ENCODE measurements around the gene OR8H1. TPM values are rescaled to one million over a fixed set of nuclear protein-coding genes. Genes with fewer than 3 reads are reported as not detected.

OR8H1 gene, protein sequence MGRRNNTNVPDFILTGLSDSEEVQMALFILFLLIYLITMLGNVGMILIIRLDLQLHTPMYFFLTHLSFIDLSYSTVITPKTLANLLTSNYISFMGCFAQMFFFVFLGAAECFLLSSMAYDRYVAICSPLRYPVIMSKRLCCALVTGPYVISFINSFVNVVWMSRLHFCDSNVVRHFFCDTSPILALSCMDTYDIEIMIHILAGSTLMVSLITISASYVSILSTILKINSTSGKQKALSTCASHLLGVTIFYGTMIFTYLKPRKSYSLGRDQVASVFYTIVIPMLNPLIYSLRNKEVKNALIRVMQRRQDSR
- total RNA-seq (not detected), polyA plus RNA-seq (not detected)
- long read RNA-seq, donor 1, result 0 reads
- long read RNA-seq, donor 2, result 0 reads
- long read RNA-seq, donor 3, result 0 reads
- long read RNA-seq, donor 4, result 0 reads

DNA sequence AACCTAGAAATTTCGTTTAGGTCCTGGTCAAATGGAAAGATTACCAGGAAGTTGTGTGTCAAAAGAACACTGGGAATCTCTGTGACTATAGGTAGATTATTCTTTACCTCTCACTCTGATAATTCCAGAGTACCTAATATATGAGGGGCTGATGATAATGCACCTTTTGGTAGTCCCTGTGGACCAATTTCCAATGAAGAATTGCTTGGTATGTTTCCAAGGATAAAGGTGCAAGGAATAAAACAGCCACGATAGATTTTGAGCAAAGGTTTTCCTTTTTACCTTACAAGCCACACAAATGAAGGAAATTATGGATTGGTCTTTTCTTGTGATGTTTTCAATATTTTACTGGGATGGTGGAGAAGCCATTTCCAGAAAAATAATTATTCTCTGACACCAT lies at the start of gene OR8H1:
Gene OR8H1 (minus strand): TSS at position 101 of the 400 bp plus-strand sequence. CDS start 1,192 bp downstream, outside the sequence.
- intact Hi-C loops (cut with DNase I), result no loop called here
- H3K9me3 ChIP-seq (ENCODE audit: control insufficient read depth, low read length), result no peaks in the 10 kb centered on the region
- no peaks in the 10 kb centered on the region for H3K27me3 ChIP-seq (ENCODE audit: control insufficient read depth, insufficient read depth)
- no peaks in the 10 kb centered on the region for H3K4me1 ChIP-seq (ENCODE audit: control insufficient read depth, insufficient read depth, low read length)
- DNase-seq (no peak), ATAC-seq (no peak)
- WGBS, result 58% methylated on average over 2 of the region's 2 CpGs
- H3K4me3 ChIP-seq (ENCODE audit: low read length), result no peak within 1 kb of the TSS
- H3K27ac ChIP-seq (ENCODE audit: low read length), result no peak within 1 kb of the TSS

DNA sequence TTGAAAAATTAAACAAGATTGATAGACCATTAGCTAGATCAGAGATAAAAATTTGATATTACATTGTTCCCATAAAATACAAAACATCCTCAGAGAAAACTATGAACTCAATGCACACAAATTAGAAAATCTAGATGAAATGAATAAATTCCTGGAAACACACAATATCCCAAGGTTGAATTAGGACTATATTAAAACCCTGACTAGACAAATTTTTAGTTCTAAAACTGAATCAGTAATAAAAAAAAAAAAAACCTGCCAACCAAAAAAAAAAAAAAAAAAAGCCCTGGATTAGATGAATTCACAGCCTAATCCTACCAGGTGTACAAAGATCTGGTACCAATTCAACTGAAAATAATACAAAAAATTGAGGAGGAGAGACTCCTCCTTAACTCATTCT lies 48.2 kb upstream of the OR8H1 start:
- Histone ChIP-seq H3K9me3 (ENCODE audit: control insufficient read depth, low read length) (no peaks in the 10 kb centered on the region), H3K4me3 (ENCODE audit: low read length) (no peak overlapping the region), H3K27me3 (ENCODE audit: control insufficient read depth, insufficient read depth) (no peaks in the 10 kb centered on the region), H3K4me1 (ENCODE audit: control insufficient read depth, insufficient read depth, low read length) (no peaks in the 10 kb centered on the region), H3K27ac (ENCODE audit: low read length) (no peak overlapping the region)
- no peak for DNase-seq
- no peak for ATAC-seq
- intact Hi-C loops (cut with DNase I), result no loop called here

DNA sequence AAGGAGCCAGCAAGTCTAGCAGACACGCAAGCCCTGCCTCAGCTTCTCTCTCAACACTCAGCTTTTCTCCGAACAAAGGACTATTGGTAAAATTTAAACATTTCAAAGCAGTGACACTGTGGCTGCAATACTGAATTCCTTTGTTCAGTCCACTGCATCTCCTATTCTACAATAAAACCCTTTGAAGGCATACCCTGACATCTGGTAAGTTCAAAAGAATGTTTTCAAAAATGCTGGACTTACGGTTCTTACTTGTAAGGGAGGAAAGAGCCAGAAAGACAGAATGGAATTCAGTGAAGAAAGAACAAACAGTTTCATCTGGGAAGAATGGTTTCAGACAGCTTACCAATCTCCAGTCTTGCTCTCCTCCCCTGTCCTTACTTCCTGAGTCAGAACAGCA lies 41.1 kb upstream of the OR8H1 start:
- Histone ChIP-seq H3K4me3 (ENCODE audit: low read length) (no peak overlapping the region), H3K27ac (ENCODE audit: low read length) (no peak overlapping the region), H3K27me3 (ENCODE audit: control insufficient read depth, insufficient read depth) (no peaks in the 10 kb centered on the region), H3K4me1 (ENCODE audit: control insufficient read depth, insufficient read depth, low read length) (no peaks in the 10 kb centered on the region), H3K9me3 (ENCODE audit: control insufficient read depth, low read length) (no peaks in the 10 kb centered on the region)
- intact Hi-C loops (cut with DNase I), result no loop called here
- WGBS, result 47% methylated on average over 3 of the region's 3 CpGs
- ATAC-seq (no peak), DNase-seq (no peak)

DNA sequence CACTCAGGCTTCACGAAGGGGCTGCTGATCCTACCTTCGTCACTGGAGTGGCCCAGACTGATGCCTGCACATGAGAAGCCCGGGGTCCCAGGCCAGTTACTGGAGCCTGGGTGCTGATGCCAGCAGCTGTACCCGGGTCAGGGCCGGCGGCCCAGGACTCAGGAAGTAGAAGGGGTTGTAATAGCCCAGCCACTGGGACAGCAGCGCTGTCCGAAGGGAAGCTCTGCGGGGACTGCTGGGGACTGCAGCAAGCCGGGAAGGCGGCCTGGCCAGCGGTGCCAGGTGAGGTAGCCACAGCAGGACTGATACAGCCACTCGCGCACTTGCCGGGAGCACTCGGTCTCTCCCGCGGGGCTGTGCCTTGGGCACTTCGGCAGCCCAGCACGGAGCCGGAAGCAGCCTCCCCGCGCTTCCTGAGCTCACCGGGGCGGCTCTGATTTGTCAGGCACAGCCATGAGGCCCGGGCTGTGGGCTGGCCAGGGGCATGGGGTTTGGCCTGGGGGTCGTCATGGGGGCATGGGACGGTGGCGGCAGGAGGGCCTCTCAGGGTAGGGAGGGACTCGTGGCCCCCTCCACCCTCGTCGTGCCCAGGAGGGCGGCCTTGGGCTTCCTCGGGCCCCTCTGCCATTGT lies 39.9 kb upstream of the OR8H1 start:
- DNase-seq (peak in 1 of 3 donors; percentile 33), ATAC-seq (peak in 1 of 2 donors; percentile 31)
- intact Hi-C loops (cut with DNase I), result no loop called here
- Histone ChIP-seq H3K4me3 (ENCODE audit: low read length) (no peak overlapping the region), H3K27ac (ENCODE audit: low read length) (no peak overlapping the region), H3K9me3 (ENCODE audit: control insufficient read depth, low read length) (no peaks in the 10 kb centered on the region), H3K4me1 (ENCODE audit: control insufficient read depth, insufficient read depth, low read length) (no peaks in the 10 kb centered on the region), H3K27me3 (ENCODE audit: control insufficient read depth, insufficient read depth) (no peaks in the 10 kb centered on the region)
- 90% methylated on average over 34 of the region's 34 CpGs for WGBS

DNA sequence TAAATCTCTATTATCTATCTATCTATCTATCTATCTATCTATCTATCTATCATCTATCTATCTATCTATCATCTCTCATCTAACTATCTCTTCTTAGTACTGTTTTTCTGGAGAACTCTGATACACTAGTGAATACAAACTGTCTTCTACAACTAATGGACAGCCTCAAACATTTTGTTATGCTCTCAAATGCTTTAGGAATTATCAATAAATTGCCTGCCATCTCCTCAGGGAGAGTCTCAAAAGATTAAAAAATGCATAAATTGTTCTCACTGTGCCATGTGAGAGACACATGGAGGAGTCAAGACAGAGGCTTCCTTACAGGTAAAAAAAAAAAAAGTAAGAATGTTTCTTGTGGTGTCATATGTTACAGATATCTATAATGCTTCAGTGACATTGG lies 22.8 kb upstream of the OR8H1 start, which contains the start of gene OR8K3:
Gene OR8K3 (plus strand): TSS at position 301 of the 400 bp plus-strand sequence. CDS start 3,163 bp downstream, outside the sequence.
- no peaks in the 10 kb centered on the region for H3K9me3 ChIP-seq (ENCODE audit: control insufficient read depth, low read length)
- DNase-seq, result no peak

DNA sequence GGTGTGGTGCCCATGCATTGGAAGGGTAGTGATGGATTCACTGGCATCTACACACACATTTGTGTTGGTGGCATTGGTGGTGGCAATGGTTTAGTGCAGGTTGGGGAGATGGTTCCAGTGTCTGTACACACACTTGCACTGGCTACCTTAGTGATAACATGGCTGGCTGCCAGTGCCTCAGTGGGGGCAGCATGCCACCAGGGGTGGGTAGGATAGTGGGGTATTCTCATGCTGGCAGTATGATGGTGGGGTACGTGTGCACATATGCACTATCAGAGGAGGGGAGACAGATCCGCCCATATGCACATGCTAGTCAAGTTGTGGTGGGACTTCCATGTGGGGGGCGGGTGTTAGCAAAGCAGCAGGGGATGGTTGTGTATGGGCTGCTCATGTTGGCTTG lies 15.8 kb upstream of the OR8H1 start:
- ATAC-seq (no peak), DNase-seq (no peak)
- Histone ChIP-seq H3K27me3 (ENCODE audit: control insufficient read depth, insufficient read depth) (no peaks in the 10 kb centered on the region), H3K9me3 (ENCODE audit: control insufficient read depth, low read length) (no peaks in the 10 kb centered on the region), H3K27ac (ENCODE audit: low read length) (no peak overlapping the region), H3K4me1 (ENCODE audit: control insufficient read depth, insufficient read depth, low read length) (no peaks in the 10 kb centered on the region), H3K4me3 (ENCODE audit: low read length) (no peak overlapping the region)
- WGBS, result 84% methylated on average over 3 of the region's 3 CpGs
- intact Hi-C loops (cut with DNase I), result no loop called here

More for the DNA sequence above, 22.8 kb upstream of the OR8H1 start, which contains the start of gene OR8K3:
- Histone ChIP-seq H3K27me3 (ENCODE audit: control insufficient read depth, insufficient read depth) (no peaks in the 10 kb centered on the region), H3K4me1 (ENCODE audit: control insufficient read depth, insufficient read depth, low read length) (no peaks in the 10 kb centered on the region), H3K4me3 (ENCODE audit: low read length) (no peak within 1 kb of the TSS), H3K27ac (ENCODE audit: low read length) (no peak within 1 kb of the TSS)
- no peak for ATAC-seq
- intact Hi-C loops (cut with DNase I), result no loop called here

DNA sequence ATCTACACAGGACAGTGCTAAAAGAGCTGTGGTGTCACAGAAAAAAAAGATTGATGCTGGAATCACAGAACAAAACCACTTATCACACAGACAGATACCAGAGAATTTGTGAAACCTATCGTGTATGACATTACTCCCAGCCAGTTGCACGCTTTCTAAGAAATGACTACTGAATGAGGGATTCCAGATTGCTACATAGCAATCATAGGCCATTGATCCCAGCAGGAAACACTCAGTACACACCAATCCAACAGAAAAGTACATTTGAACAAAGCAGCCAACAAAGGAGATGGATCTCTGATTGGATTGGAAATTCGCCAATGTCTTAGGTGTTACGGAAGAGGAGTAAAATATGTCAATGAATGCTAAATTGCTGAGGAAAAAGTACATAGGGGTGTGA lies 4.8 kb upstream of the OR8H1 start:
- no peak for DNase-seq
- intact Hi-C loops (cut with DNase I), result no loop called here
- ATAC-seq, result no peak
- Histone ChIP-seq H3K27ac (ENCODE audit: low read length) (no peak overlapping the region), H3K9me3 (ENCODE audit: control insufficient read depth, low read length) (no peaks in the 10 kb centered on the region), H3K4me1 (ENCODE audit: control insufficient read depth, insufficient read depth, low read length) (no peaks in the 10 kb centered on the region), H3K27me3 (ENCODE audit: control insufficient read depth, insufficient read depth) (no peaks in the 10 kb centered on the region), H3K4me3 (ENCODE audit: low read length) (no peak overlapping the region)
- WGBS, result 72% methylated on average over 4 of the region's 4 CpGs

DNA sequence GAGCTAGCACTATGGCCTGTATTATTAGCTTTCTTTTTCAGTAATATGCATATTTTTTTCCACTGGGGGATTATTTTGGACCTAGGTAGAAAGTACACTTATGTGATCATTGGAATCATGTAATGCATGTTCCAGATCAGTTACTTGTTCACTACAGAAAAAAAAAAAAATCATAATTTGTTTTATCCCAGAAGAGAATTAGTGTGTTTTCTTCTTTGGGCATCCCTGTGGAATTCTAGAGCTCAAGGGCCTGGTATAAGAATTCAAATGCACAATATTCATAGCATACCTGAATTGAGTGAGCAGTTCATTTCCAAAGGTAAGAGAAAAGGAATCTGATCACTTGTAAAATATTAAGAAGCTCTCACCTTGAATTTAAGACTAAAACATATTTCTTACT lies 18.2 kb downstream of the OR8H1 start, which contains the start of gene OR5T1:
Gene OR5T1 (plus strand): TSS at position 301 of the 400 bp plus-strand sequence. CDS start 1,485 bp downstream, outside the sequence.
- no peak for DNase-seq
- no peak within 1 kb of the TSS for H3K4me3 ChIP-seq (ENCODE audit: low read length)

DNA sequence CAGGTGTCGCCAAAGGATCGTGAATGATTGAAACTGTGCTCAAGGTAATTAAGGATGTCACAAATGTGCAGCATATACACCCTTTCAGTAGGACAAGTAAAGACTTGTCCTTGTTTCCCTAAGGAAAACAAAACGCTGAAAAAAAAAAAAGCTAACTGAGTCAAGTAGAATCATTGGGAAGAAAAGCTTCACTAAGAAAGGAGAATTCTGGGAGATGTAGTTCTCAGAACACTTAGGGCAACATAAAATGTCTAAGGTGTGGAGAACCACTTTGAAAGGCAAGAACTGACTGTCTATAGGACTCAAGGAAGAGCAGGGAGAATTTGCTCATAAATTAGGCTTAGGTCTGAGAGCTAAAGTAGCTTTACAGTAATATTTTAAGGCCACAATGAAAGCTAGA lies 21.0 kb downstream of the OR8H1 start:
- Histone ChIP-seq H3K9me3 (ENCODE audit: control insufficient read depth, low read length) (no peaks in the 10 kb centered on the region), H3K4me3 (ENCODE audit: low read length) (no peak overlapping the region), H3K4me1 (ENCODE audit: control insufficient read depth, insufficient read depth, low read length) (no peaks in the 10 kb centered on the region), H3K27ac (ENCODE audit: low read length) (no peak overlapping the region), H3K27me3 (ENCODE audit: control insufficient read depth, insufficient read depth) (no peaks in the 10 kb centered on the region)
- 63% methylated on average over 3 of the region's 3 CpGs for WGBS
- no peak for ATAC-seq
- no peak for DNase-seq
- intact Hi-C loops (cut with DNase I), result no loop called here

More for the DNA sequence above, 18.2 kb downstream of the OR8H1 start, which contains the start of gene OR5T1:
- Histone ChIP-seq H3K9me3 (ENCODE audit: control insufficient read depth, low read length) (no peaks in the 10 kb centered on the region), H3K27ac (ENCODE audit: low read length) (no peak within 1 kb of the TSS), H3K27me3 (ENCODE audit: control insufficient read depth, insufficient read depth) (no peaks in the 10 kb centered on the region), H3K4me1 (ENCODE audit: control insufficient read depth, insufficient read depth, low read length) (no peaks in the 10 kb centered on the region)
- no peak for ATAC-seq
- intact Hi-C loops (cut with DNase I), result no loop called here

DNA sequence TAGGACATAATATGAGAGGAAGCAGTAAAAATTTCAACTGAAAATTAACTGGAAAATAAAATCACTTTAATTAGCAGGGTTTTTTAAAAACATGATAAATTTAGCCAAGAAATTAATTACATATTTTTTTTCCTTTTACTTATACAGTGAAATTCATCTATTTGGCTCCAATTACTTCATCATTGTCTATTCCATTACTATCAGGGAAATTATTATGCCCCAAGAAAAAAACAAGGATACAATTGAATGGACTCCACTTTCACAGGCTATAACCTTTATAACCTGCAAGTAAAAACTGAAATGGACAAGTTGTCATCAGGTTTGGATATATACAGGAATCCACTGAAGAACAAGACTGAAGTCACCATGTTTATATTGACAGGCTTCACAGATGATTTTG lies 40.1 kb downstream of the OR8H1 start, which contains the start of gene OR5T3:
Gene OR5T3 (plus strand): TSS at position 301 of the 400 bp plus-strand sequence. CDS start 0 bp downstream, at position 301.
- Histone ChIP-seq H3K27me3 (ENCODE audit: control insufficient read depth, insufficient read depth) (no peaks in the 10 kb centered on the region), H3K4me1 (ENCODE audit: control insufficient read depth, insufficient read depth, low read length) (no peaks in the 10 kb centered on the region), H3K9me3 (ENCODE audit: control insufficient read depth, low read length) (no peaks in the 10 kb centered on the region), H3K4me3 (ENCODE audit: low read length) (no peak within 1 kb of the TSS), H3K27ac (ENCODE audit: low read length) (no peak within 1 kb of the TSS)
- DNase-seq (no peak), ATAC-seq (no peak)
- intact Hi-C loops (cut with DNase I), result no loop called here

All from right cardiac atrium (tissue), 5 donors.